ENCODE measurements around the gene TPPP2. TPM values are rescaled to one million over a fixed set of nuclear protein-coding genes. Genes with fewer than 3 reads are reported as not detected.
"Not testable (repeated sequence)": the region's sequence is repeated elsewhere in the genome, so short reads cannot be mapped to it uniquely, and the experiment has no call there.

TPPP2 gene
- not detected in 3 replicates for total RNA-seq
- long read RNA-seq = 0 reads

GRCh38 chr14:21029917-21030316 is at the start of gene TPPP2:
TSS of gene TPPP2 (plus strand) at chr14:21030217. CDS start at chr14:21030582, 365 bp downstream.
- H3K4me1 Mint-ChIP-seq (ENCODE audit: low read depth) = peaks cover 5% of the 10 kb centered on the region
- peaks cover 10% of the 10 kb centered on the region for H3K27me3 Mint-ChIP-seq (ENCODE audit: low read depth)
- no peaks in the 10 kb centered on the region for H3K9me3 Mint-ChIP-seq (ENCODE audit: low read depth)
- H3K27ac Mint-ChIP-seq (ENCODE audit: unreplicated experiment) = no peak within 1 kb of the TSS
- no peaks in the 10 kb centered on the region for H3K36me3 Mint-ChIP-seq (ENCODE audit: low read depth)
- no peak for TF ChIP-seq CTCF (IDR thresholded peaks at IDR 0.05)
- DNase-seq (ENCODE audit: low spot score) = no peak
- H3K4me3 Mint-ChIP-seq (ENCODE audit: unreplicated experiment) = no peak within 1 kb of the TSS

GRCh38 chr14:20980906-20981305 is 49.1 kb upstream of the TPPP2 start:
- no peaks in the 10 kb centered on the region for H3K36me3 Mint-ChIP-seq (ENCODE audit: low read depth)
- no peak overlapping the region for H3K4me3 Mint-ChIP-seq (ENCODE audit: unreplicated experiment)
- TF ChIP-seq CTCF (IDR thresholded peaks at IDR 0.05) = no peak
- no peak for DNase-seq (ENCODE audit: low spot score)
- H3K27me3 Mint-ChIP-seq (ENCODE audit: low read depth) = no peaks in the 10 kb centered on the region
- H3K4me1 Mint-ChIP-seq (ENCODE audit: low read depth) = peaks cover 9% of the 10 kb centered on the region
- H3K9me3 Mint-ChIP-seq (ENCODE audit: low read depth) = no peaks in the 10 kb centered on the region
- H3K27ac Mint-ChIP-seq (ENCODE audit: unreplicated experiment) = no peak overlapping the region

- no peaks in the 10 kb centered on the region for H3K27me3 Mint-ChIP-seq (ENCODE audit: low read depth)
- DNase-seq (ENCODE audit: low spot score) = no peak
- no peaks in the 10 kb centered on the region for H3K9me3 Mint-ChIP-seq (ENCODE audit: low read depth)
- H3K4me1 Mint-ChIP-seq (ENCODE audit: low read depth) = peaks cover 21% of the 10 kb centered on the region
- H3K27ac Mint-ChIP-seq (ENCODE audit: unreplicated experiment) = no peak overlapping the region
- TF ChIP-seq CTCF (IDR thresholded peaks at IDR 0.05) = no peak
- H3K4me3 Mint-ChIP-seq (ENCODE audit: unreplicated experiment) = no peak overlapping the region
- no peaks in the 10 kb centered on the region for H3K36me3 Mint-ChIP-seq (ENCODE audit: low read depth)
These were observed 47.2 kb upstream of the TPPP2 start for GRCh38 chr14:20982646-20983369.

DNA sequence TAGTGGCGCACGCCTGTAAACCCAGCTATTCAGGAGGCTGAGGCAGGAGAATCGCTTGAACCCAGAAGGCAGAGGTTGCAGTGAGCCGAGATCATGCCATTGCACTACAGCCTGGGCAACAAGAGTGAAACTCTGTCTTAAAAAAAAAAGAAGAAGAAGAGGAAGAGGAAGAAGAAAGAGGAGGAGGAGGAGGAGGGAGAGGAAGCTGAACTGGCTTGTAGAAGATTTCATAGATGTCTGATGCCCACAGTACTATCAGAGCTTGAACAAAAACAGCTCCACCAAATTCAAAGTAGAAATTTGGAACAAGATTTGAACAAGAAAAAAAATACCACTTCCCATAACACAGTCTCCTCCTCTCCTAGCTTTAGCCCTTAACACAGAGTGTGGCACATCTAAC is 44.4 kb upstream of the TPPP2 start:
- not testable (repeated sequence) for DNase-seq (ENCODE audit: low spot score); H3K27me3 Mint-ChIP-seq (ENCODE audit: low read depth); H3K36me3 Mint-ChIP-seq (ENCODE audit: low read depth); H3K9me3 Mint-ChIP-seq (ENCODE audit: low read depth); H3K4me3 Mint-ChIP-seq (ENCODE audit: unreplicated experiment)
- peak overlapping the region; percentile 94 for H3K27ac Mint-ChIP-seq (ENCODE audit: unreplicated experiment)
- peaks cover 44% of the 10 kb centered on the region for H3K4me1 Mint-ChIP-seq (ENCODE audit: low read depth)

DNA sequence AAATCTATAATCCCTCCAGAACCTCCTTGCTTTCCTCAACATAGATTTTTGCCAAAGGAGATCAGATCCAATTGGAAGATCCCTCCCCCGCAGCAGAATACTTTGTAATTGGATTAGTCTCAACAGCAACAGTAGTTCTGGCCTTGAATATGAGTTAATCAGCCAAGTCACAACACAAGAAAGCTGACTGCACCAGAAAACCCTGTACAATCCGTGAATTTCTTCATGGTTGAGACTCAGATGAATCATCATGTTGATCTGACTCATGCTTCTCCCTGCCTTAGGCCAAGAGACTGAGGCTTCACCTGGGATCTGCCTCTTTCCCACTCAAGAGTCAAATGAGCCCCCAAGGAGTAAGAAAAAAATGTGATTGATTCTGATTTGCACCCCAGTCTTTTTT is 43.2 kb upstream of the TPPP2 start:
- Mint-ChIP-seq H3K4me1 (ENCODE audit: low read depth) (peaks cover 56% of the 10 kb centered on the region), H3K9me3 (ENCODE audit: low read depth) (no peaks in the 10 kb centered on the region), H3K27ac (ENCODE audit: unreplicated experiment) (peak overlapping the region; percentile 94), H3K36me3 (ENCODE audit: low read depth) (peaks cover 1% of the 10 kb centered on the region), H3K27me3 (ENCODE audit: low read depth) (no peaks in the 10 kb centered on the region), H3K4me3 (ENCODE audit: unreplicated experiment) (no peak overlapping the region)
- no peak for DNase-seq (ENCODE audit: low spot score)
- no peak for TF ChIP-seq CTCF (IDR thresholded peaks at IDR 0.05)

All from chondrocyte (in vitro differentiated cells).